ENCODE data around the gene RBP3. TPM values are rescaled to one million over a fixed set of nuclear protein-coding genes. Genes with fewer than 3 reads are reported as not detected.

RBP3 gene
- not detected for total RNA-seq

DNA sequence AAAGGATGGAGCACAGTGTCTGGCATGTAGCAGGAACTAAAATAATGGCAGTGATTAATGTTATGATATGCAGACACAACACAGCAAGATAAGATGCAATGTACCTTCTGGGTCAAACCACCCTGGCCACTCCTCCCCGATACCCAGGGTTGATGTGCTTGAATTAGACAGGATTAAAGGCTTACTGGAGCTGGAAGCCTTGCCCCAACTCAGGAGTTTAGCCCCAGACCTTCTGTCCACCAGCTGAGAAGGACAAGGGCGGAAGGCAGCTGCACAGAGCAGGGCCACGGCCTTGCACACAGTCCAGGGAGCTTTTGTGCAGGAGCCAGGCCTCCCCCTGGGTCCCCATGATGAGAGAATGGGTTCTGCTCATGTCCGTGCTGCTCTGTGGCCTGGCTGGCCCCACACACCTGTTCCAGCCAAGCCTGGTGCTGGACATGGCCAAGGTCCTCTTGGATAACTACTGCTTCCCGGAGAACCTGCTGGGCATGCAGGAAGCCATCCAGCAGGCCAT lies at the start of gene RBP3:
Gene RBP3, plus strand, starts transcription at position 226 of the 514 bp plus-strand sequence. Its CDS starts 122 bp downstream, at position 348.
- DNase-seq (ENCODE audit: extremely low spot score in 2 of 2), result no peak
- Histone ChIP-seq H3K4me1 (no peaks in the 10 kb centered on the region), H3K36me3 (no peaks in the 10 kb centered on the region), H3K9me3 (no peaks in the 10 kb centered on the region), H3K27me3 (no peaks in the 10 kb centered on the region), H3K4me3 (no peak within 1 kb of the TSS), H3K27ac (no peak within 1 kb of the TSS)
- TF ChIP-seq POLR2AphosphoS5 (IDR thresholded peaks at IDR 0.05; ENCODE audit: insufficient read depth in 1 of 2, low read depth in 1 of 2) (no peak), POLR2A (IDR thresholded peaks at IDR 0.05) (no peak)
- TF ChIP-seq, protein P1, sequence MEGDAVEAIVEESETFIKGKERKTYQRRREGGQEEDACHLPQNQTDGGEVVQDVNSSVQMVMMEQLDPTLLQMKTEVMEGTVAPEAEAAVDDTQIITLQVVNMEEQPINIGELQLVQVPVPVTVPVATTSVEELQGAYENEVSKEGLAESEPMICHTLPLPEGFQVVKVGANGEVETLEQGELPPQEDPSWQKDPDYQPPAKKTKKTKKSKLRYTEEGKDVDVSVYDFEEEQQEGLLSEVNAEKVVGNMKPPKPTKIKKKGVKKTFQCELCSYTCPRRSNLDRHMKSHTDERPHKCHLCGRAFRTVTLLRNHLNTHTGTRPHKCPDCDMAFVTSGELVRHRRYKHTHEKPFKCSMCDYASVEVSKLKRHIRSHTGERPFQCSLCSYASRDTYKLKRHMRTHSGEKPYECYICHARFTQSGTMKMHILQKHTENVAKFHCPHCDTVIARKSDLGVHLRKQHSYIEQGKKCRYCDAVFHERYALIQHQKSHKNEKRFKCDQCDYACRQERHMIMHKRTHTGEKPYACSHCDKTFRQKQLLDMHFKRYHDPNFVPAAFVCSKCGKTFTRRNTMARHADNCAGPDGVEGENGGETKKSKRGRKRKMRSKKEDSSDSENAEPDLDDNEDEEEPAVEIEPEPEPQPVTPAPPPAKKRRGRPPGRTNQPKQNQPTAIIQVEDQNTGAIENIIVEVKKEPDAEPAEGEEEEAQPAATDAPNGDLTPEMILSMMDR (IDR thresholded peaks at IDR 0.05), result no peak
- intact Hi-C loops (cut with DNase I), result no loop called here

DNA sequence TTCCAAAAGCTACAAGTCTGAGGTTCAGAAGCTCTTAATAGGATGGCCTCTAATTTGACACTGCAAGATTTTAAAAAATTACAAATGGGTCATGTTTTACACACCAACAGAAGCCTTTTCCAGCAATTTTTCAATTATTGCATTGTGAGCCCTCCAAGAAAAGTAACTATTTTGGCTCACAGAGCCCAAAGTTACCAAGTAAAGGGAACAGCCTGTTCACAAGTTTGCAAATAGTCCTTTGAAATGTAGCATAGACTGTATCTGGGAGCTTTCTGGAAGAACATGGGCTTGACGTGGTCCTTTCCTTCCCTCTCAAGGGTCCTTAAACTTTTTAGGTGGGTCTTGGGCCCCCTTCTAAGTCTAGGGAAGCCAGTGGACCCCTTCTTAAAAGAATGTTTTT lies 49.4 kb upstream of the RBP3 start:
- no peak overlapping the region for H3K4me3 ChIP-seq
- intact Hi-C loops (cut with DNase I), result no loop called here
- H3K27ac ChIP-seq, result no peak overlapping the region
- H3K4me1 ChIP-seq, result peaks cover 24% of the 10 kb centered on the region
- H3K9me3 ChIP-seq, result no peaks in the 10 kb centered on the region
- no peak for DNase-seq (ENCODE audit: extremely low spot score in 2 of 2)
- H3K36me3 ChIP-seq, result no peaks in the 10 kb centered on the region
- TF ChIP-seq, protein P1 (IDR thresholded peaks at IDR 0.05), result no peak
- no peaks in the 10 kb centered on the region for H3K27me3 ChIP-seq

DNA sequence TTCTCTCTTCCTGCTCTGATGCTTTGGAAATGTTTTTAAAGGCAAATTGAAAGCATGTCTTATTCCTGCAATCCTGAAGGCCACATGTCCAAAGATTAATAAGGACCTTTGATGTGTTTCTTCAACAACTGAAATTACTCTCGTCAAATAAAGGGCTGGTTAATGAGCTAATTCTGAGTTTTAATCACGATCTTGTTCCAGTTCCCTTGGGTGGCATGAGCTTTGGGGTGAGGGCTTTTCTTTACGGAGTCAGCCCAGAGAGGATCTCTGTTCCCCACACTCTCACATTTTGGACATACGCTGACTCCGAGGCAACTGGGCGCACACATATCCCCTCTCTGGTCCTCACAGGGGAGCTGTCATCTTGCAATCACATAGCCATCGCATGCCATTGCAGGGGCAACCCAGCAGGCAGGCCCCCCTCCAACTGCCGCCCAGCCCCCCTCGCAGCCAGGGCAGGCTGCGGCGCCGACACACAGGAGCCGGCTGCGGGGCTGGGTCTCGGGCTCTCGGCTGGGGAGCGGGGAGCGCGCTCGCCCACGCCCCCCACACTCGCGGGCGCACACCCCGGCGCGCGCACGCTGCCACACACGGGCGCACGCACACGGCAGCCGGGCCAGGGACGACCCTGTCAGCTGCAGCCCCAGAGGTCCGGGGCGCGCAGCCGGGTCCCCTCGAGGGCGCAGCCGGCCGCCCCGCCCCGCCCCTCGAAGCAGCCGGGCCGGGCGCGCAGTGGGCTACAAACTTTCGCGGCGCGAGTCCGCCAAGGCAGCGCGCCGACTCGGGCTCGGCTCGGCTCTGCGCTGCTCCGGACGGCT lies 48.3 kb upstream of the RBP3 start, which contains the start of gene GDF10:
Gene GDF10, plus strand, starts transcription at position 587 of the 818 bp plus-strand sequence. CDS start 455 bp downstream, outside the sequence.
- no peaks in the 10 kb centered on the region for H3K36me3 ChIP-seq
- DNase-seq (ENCODE audit: extremely low spot score in 2 of 2), result no peak
- no peaks in the 10 kb centered on the region for H3K9me3 ChIP-seq
- H3K27me3 ChIP-seq, result no peaks in the 10 kb centered on the region
- intact Hi-C loops (cut with DNase I), result loop anchor here (10.0 kb wide), 1 partner anchor 255 kb away; no protein-coding TSS in a partner anchor
- H3K4me1 ChIP-seq, result peaks cover 24% of the 10 kb centered on the region
- H3K27ac ChIP-seq, result no peak within 1 kb of the TSS
- peak within 1 kb of the TSS; percentile 48 to 62 for H3K4me3 ChIP-seq
- TF ChIP-seq, protein P1 (IDR thresholded peaks at IDR 0.05), result no peak
- TF ChIP-seq POLR2A (IDR thresholded peaks at IDR 0.05) (no peak), POLR2AphosphoS5 (IDR thresholded peaks at IDR 0.05; ENCODE audit: insufficient read depth in 1 of 2, low read depth in 1 of 2) (no peak)

GRCh38 chr10:47300429-47300931 lies 47.7 kb upstream of the RBP3 start:
- Histone ChIP-seq H3K9me3 (no peaks in the 10 kb centered on the region), H3K4me1 (peaks cover 24% of the 10 kb centered on the region), H3K27me3 (no peaks in the 10 kb centered on the region), H3K27ac (no peak overlapping the region), H3K4me3 (peak overlapping the region; percentile 48 to 62), H3K36me3 (no peaks in the 10 kb centered on the region)
- intact Hi-C loops (cut with DNase I), result loop anchor here (10.0 kb wide), 1 partner anchor 256 kb away; no protein-coding TSS in a partner anchor
- TF ChIP-seq, protein P1 (IDR thresholded peaks at IDR 0.05), result no peak
- TF ChIP-seq POLR2AphosphoS5 (IDR thresholded peaks at IDR 0.05; ENCODE audit: insufficient read depth in 1 of 2, low read depth in 1 of 2) (no peak), POLR2A (IDR thresholded peaks at IDR 0.05) (no peak)
- no peak for DNase-seq (ENCODE audit: extremely low spot score in 2 of 2)
